ENCODE measurements around the gene RSPRY1. TPM values are rescaled to one million over a fixed set of nuclear protein-coding genes. Genes with fewer than 3 reads are reported as not detected.

RSPRY1 gene
- total and polyA plus RNA-seq, 2 of the 4 experiments (the other 2 are of a cell fraction) = 25.2 to 62.2 TPM

GRCh38 chr16:57179215-57179828 is 6.8 kb upstream of the RSPRY1 start (continued):
- no peak for TF ChIP-seq SMC3 (IDR thresholded peaks at IDR 0.05; ENCODE audit: low read depth, low read length)

GRCh38 chr16:57184113-57184512 is 2.0 kb upstream of the RSPRY1 start:
- no peak overlapping the region for H2BK15ac ChIP-seq (ENCODE audit: low read depth, low read length)
- H3K27me3 ChIP-seq (ENCODE audit: control insufficient read depth, insufficient read depth, low read length) = no peaks in the 10 kb centered on the region
- no peak overlapping the region for H4K5ac ChIP-seq (ENCODE audit: low read depth, low read length)
- peaks cover 4% of the 10 kb centered on the region; the same call in 1 of the 2 replicates for H3K4me1 ChIP-seq (ENCODE audit: control insufficient read depth, insufficient read depth, low read length)
- no peak overlapping the region for H2AK5ac ChIP-seq (ENCODE audit: low read depth, low read length)
- peaks cover 24 to 73% of the 10 kb centered on the region in 2 experiments for H3K79me1 ChIP-seq (ENCODE audit: low read depth in 1 of 2, low read length in 2 of 2)
- H3K14ac ChIP-seq (replicated peaks; ENCODE audit: low read depth, low read length) = no peak overlapping the region
- POLR2A ChIA-PET (ENCODE audit: unreplicated experiment) = no interaction called here
- BruUV-seq (replicated peaks) = no TSS peak
- WGBS, 2 experiments (ENCODE audit: extremely low coverage in 2 of 2, insufficient read length in 1 of 2) = 100% methylated on average over 2 of the region's 4 CpGs; no CpG with 5 or more reads in 1 of the 2 experiments
- H3K56ac ChIP-seq (ENCODE audit: extremely low read depth, insufficient read depth, low read length) = no peak overlapping the region
- H2AFZ ChIP-seq (replicated peaks; ENCODE audit: low read length, poor library complexity) = no peak overlapping the region
- H3K18ac ChIP-seq (ENCODE audit: low read depth, low read length) = no peak overlapping the region
- no peak overlapping the region for H2BK5ac ChIP-seq (ENCODE audit: low read depth, low read length, poor library complexity, severe bottlenecking)
- no peaks in the 10 kb centered on the region for H3K9me3 ChIP-seq (ENCODE audit: control insufficient read depth, insufficient read depth, low read length)
- H3K9ac ChIP-seq (ENCODE audit: low read depth, low read length) = no peak overlapping the region
- H4K91ac ChIP-seq (ENCODE audit: insufficient read depth, low read depth, low read length) = no peak overlapping the region
- TF ChIP-seq CTCF (conservative IDR thresholded peaks at IDR 0.05; ENCODE audit: low read depth, low read length) (no peak), MXI1 (IDR thresholded peaks at IDR 0.05; ENCODE audit: borderline replicate concordance, low read depth, low read length) (no peak), POLR2A (IDR thresholded peaks at IDR 0.05; ENCODE audit: low read depth, low read length) (no peak), RFX5 (IDR thresholded peaks at IDR 0.05; ENCODE audit: low read depth, low read length) (no peak), USF2 (IDR thresholded peaks at IDR 0.05; ENCODE audit: low read depth, low read length) (no peak), MAFK (IDR thresholded peaks at IDR 0.05; ENCODE audit: low read depth, low read length) (no peak), CHD1 (IDR thresholded peaks at IDR 0.05; ENCODE audit: low read depth, low read length) (no peak), BHLHE40 (IDR thresholded peaks at IDR 0.05; ENCODE audit: low read depth, low read length) (no peak), NFE2L2 (IDR thresholded peaks at IDR 0.05; ENCODE audit: low read depth, low read length) (no peak), MAZ (IDR thresholded peaks at IDR 0.05; ENCODE audit: borderline replicate concordance, low read depth, low read length) (no peak)
- H3K36me3 ChIP-seq (ENCODE audit: control insufficient read depth, insufficient read depth, low read length) = no peaks in the 10 kb centered on the region
- H3K23ac ChIP-seq (ENCODE audit: low read depth, low read length) = no peak overlapping the region
- no peak overlapping the region for H3K4me3 ChIP-seq (ENCODE audit: insufficient read depth, low read depth, low read length)
- no peak overlapping the region for H3K4ac ChIP-seq (ENCODE audit: low read depth, low read length)
- intact Hi-C loops (cut with micrococcal nuclease) (no loop called here), dilution Hi-C loops (cut with HindIII; ENCODE audit: low sequenced_read_pairs, unreplicated experiment) (no loop called here), in situ Hi-C loops (cut with MboI; ENCODE audit: low sequenced_read_pairs) (no loop called here)
- H4K20me1 ChIP-seq (ENCODE audit: insufficient read depth, low read length) = peaks cover 4% of the 10 kb centered on the region; the same call in 1 of the 2 replicates
- H3K4me2 ChIP-seq (ENCODE audit: low read depth, low read length) = no peak overlapping the region
- no peak overlapping the region for H3K27ac ChIP-seq (ENCODE audit: insufficient read depth, low read length)
- no peak overlapping the region for H2BK120ac ChIP-seq (ENCODE audit: low read depth, low read length)
- H4K8ac ChIP-seq (ENCODE audit: low read depth in 2 of 2, low read length in 2 of 2) = no peak overlapping the region; a peak in 1 of 4 replicates
- no peak overlapping the region for H2AK9ac ChIP-seq (replicated peaks; ENCODE audit: low read depth, low read length, poor library complexity)
- H2BK20ac ChIP-seq (ENCODE audit: low read depth, low read length) = no peak overlapping the region
- DNase-seq (no peak), ATAC-seq (ENCODE audit: low read depth) (no peak)
- peaks cover 4% of the 10 kb centered on the region; the same call in 1 of the 2 replicates for H3K9me1 ChIP-seq (ENCODE audit: insufficient read depth, low read length)
- CTCF ChIA-PET = no interaction called here
